OCI-LY7 (cell line): ENCODE measurements around the gene DHRS1.

Source experiments
- CTCF ChIP-seq: fragments of 200-600 bp; sonication (generic); conservative IDR thresholded peaks from 2 replicates; pipeline ENCODE4 v1.5.1; 2014; ENCODE audit warnings: mild to moderate bottlenecking, antibody characterized with exemption, low read length, moderate library complexity, mixed read lengths
- EZH2phosphoT487 ChIP-seq: fragments of 200-600 bp; sonication (generic); IDR thresholded peaks from 2 replicates; pipeline ENCODE4 v1.6.1; 2018; ENCODE audit warnings: low read depth, borderline replicate concordance, mild to moderate bottlenecking, mixed run types, antibody characterized with exemption, low read length, moderate library complexity, mixed read lengths

- TF ChIP-seq CTCF: no peak
- TF ChIP-seq EZH2phosphoT487: no peak
Measured at GRCh38 chr14:24340606-24341005, 41.0 kb upstream of the DHRS1 start.
